ENCODE measurements around the gene POLR2F.

- TF ChIP-seq CTCF (IDR thresholded peaks at IDR 0.05) (no peak), POLR2A (IDR thresholded peaks at IDR 0.05) (no peak)
Measured at GRCh38 chr22:37983860-37984791, 30.6 kb downstream of the POLR2F start, which contains the start of gene SOX10.

Data from esophagus squamous epithelium (tissue), 4 donors.